ENCODE measurements around the gene WNT10A.

Gene WNT10A

GRCh38 chr2:218898109-218898878, 17.6 kb downstream of the WNT10A start:
- peaks cover 36% of the 10 kb centered on the region for H3K4me1 Mint-ChIP-seq
- H3K9me3 Mint-ChIP-seq = peaks cover 8% of the 10 kb centered on the region
- H3K4me3 Mint-ChIP-seq = peak overlapping the region; percentile 46 to 55 (median 52)
- TF ChIP-seq CTCF (IDR thresholded peaks at IDR 0.05; ENCODE audit: unreplicated experiment in 3 of 3) = peak; percentile 97 to 99 (median 98)
- no peaks in the 10 kb centered on the region for H3K36me3 Mint-ChIP-seq (ENCODE audit: low read depth)
- H3K27ac Mint-ChIP-seq = no peak overlapping the region
- H3K27me3 Mint-ChIP-seq (ENCODE audit: low read depth) = peaks cover 97% of the 10 kb centered on the region

- Mint-ChIP-seq H3K4me3 (no peak overlapping the region), H3K36me3 (ENCODE audit: low read depth) (no peaks in the 10 kb centered on the region), H3K4me1 (peaks cover 27% of the 10 kb centered on the region), H3K27me3 (ENCODE audit: low read depth) (peaks cover 94% of the 10 kb centered on the region), H3K27ac (no peak overlapping the region), H3K9me3 (peaks cover 8% of the 10 kb centered on the region)
- no peak for TF ChIP-seq CTCF (IDR thresholded peaks at IDR 0.05; ENCODE audit: unreplicated experiment in 3 of 3)
Measured at GRCh38 chr2:218899147-218899546, 18.5 kb downstream of the WNT10A start.

- H3K27me3 Mint-ChIP-seq (ENCODE audit: low read depth) = peaks cover 81% of the 10 kb centered on the region
- H3K9me3 Mint-ChIP-seq = peaks cover 8% of the 10 kb centered on the region
- TF ChIP-seq CTCF (IDR thresholded peaks at IDR 0.05; ENCODE audit: unreplicated experiment in 3 of 3) = no peak
- H3K4me3 Mint-ChIP-seq = no peak overlapping the region
- H3K36me3 Mint-ChIP-seq (ENCODE audit: low read depth) = no peaks in the 10 kb centered on the region
- H3K4me1 Mint-ChIP-seq = peaks cover 9% of the 10 kb centered on the region
- no peak overlapping the region for H3K27ac Mint-ChIP-seq
Measured at GRCh38 chr2:218902427-218902826, 21.8 kb downstream of the WNT10A start.

GRCh38 chr2:218904176-218904575, 23.5 kb downstream of the WNT10A start:
- peaks cover 5% of the 10 kb centered on the region for H3K4me1 Mint-ChIP-seq
- H3K4me3 Mint-ChIP-seq = no peak overlapping the region
- no peak overlapping the region for H3K27ac Mint-ChIP-seq
- H3K27me3 Mint-ChIP-seq (ENCODE audit: low read depth) = peaks cover 64% of the 10 kb centered on the region
- H3K9me3 Mint-ChIP-seq = peaks cover 8% of the 10 kb centered on the region
- no peaks in the 10 kb centered on the region for H3K36me3 Mint-ChIP-seq (ENCODE audit: low read depth)
- no peak for TF ChIP-seq CTCF (IDR thresholded peaks at IDR 0.05; ENCODE audit: unreplicated experiment in 3 of 3)

GRCh38 chr2:218908721-218909619, 28.3 kb downstream of the WNT10A start:
- Mint-ChIP-seq H3K27me3 (ENCODE audit: low read depth) (peaks cover 23% of the 10 kb centered on the region), H3K9me3 (no peaks in the 10 kb centered on the region), H3K36me3 (ENCODE audit: low read depth) (no peaks in the 10 kb centered on the region), H3K4me3 (peak overlapping the region; percentile 86 to 93 (median 92)), H3K4me1 (peaks cover 14% of the 10 kb centered on the region), H3K27ac (peak overlapping the region; percentile 67 to 76 (median 71))
- no peak for TF ChIP-seq CTCF (IDR thresholded peaks at IDR 0.05; ENCODE audit: unreplicated experiment in 3 of 3)
